Esophagus (tissue), 2 donors: ENCODE measurements around the gene KRTAP6-2. TPM values are rescaled to one million over a fixed set of nuclear protein-coding genes. Genes with fewer than 3 reads are reported as not detected.

Source experiments
- H3K27ac ChIP-seq, 2 donors: one replicate each; pipeline ENCODE4 v1.5.1; 2013; ENCODE audit warnings: low read depth in 2 of 2, mild to moderate bottlenecking in 2 of 2, inconsistent platforms in 1 of 2, low read length in 1 of 2, moderate library complexity in 1 of 2
- H3K27me3 ChIP-seq, 2 donors: one replicate each; pipeline ENCODE4 v1.6.1; 2013; ENCODE audit warnings: low read length in 2 of 2, control low read depth in 1 of 2, mild to moderate bottlenecking in 1 of 2; ENCODE audit not compliant: insufficient read depth in 2 of 2, control insufficient read depth in 1 of 2
- H3K36me3 ChIP-seq, 2 donors: one replicate each; pipeline ENCODE4 v1.6.1; 2013; ENCODE audit warnings: low read length in 1 of 2; ENCODE audit not compliant: control insufficient read depth in 2 of 2, insufficient read depth in 2 of 2
- H3K4me1 ChIP-seq, 2 donors: one replicate each; pipeline ENCODE4 v1.6.1; 2013; ENCODE audit warnings: low read length in 1 of 2; ENCODE audit not compliant: control insufficient read depth in 2 of 2, insufficient read depth in 2 of 2
- H3K4me3 ChIP-seq, 2 donors: one replicate each; pipeline ENCODE4 v1.5.1; 2013; ENCODE audit warnings: low read length in 2 of 2, mild to moderate bottlenecking in 2 of 2, low read depth in 1 of 2, moderate library complexity in 1 of 2
- H3K9me3 ChIP-seq, 2 donors: one replicate each; pipeline ENCODE4 v1.6.1; 2013; ENCODE audit warnings: mild to moderate bottlenecking in 2 of 2, low read depth in 1 of 2, low read length in 1 of 2, moderate library complexity in 1 of 2; ENCODE audit not compliant: control insufficient read depth in 2 of 2, insufficient read depth in 1 of 2
- WGBS, 2 donors: extraction: QIAGEN DNeasy Blood & Tissue Kit; methylation state at CpG; one replicate each; pipeline ENCODE4 v1.1.7; 2013; 5-methylcytosine and 5-hydroxymethylcytosine counted together
- polyA plus RNA-seq, 2 donors: library from polyadenylated mRNA; stranded (reverse); fragments of 200-250 nt; gene quantifications; one replicate each; pipeline ENCODE4 v1.2.3, GENCODE V29; 2013
- donor health status: healthy with polysubstance abuse.
- donor health status: Bipolar disorder and iron deficiency.

The KRTAP6-2 gene
- polyA plus RNA-seq, 2 donors: not detected

DNA sequence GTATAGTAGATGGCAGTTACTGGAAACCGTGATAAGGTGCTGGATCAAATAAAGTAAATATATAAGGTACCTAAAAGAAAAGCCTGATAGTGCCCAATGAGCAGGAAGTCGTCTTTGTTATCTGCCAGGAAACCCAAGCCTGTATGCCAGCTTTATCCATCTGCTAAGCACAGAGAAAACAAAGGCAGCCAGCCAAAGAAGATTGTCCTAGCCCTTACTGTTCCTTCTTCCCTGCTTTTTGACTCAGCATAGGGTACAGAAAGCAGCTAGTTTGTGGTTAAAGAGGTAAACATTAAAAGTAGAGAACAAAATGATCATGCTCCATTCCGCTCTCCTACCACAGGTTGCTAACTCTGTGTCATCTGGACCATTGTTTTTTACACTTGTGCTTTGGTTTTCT, 18.6 kb downstream of the KRTAP6-2 start:
- no peak overlapping the region for H3K27ac ChIP-seq
- no peaks in the 10 kb centered on the region for H3K36me3 ChIP-seq
- H3K27me3 ChIP-seq: no peaks in the 10 kb centered on the region
- no peaks in the 10 kb centered on the region for H3K9me3 ChIP-seq
- H3K4me1 ChIP-seq: no peaks in the 10 kb centered on the region
- H3K4me3 ChIP-seq: no peak overlapping the region
- WGBS, 2 donors: 49 to 53% methylated on average over 3 of the region's 3 CpGs

DNA sequence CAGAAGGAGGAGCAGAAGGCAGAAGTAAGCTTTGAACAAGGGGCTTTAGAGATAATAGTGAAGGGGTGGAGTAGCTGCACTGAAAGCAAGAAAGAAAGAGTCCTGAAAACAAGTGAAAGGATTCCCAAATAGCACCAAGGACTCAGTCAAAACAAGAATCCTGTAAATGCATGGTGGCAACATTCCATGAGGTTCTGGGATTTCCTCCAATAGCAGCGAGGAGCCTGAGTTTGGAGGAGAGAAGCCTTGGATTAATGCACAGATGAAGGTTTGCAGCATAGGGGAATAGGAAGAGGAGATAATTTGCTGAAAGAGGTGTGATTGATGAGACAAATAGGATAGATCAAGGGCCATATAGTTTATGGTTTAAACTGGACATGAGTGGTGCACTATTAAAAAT, 19.4 kb downstream of the KRTAP6-2 start:
- no peaks in the 10 kb centered on the region for H3K4me1 ChIP-seq
- WGBS, 2 donors: 34 to 50% methylated on average over 1 of the region's 1 CpG
- H3K27ac ChIP-seq: no peak overlapping the region
- no peaks in the 10 kb centered on the region for H3K36me3 ChIP-seq
- no peaks in the 10 kb centered on the region for H3K27me3 ChIP-seq
- H3K9me3 ChIP-seq: no peaks in the 10 kb centered on the region
- no peak overlapping the region for H3K4me3 ChIP-seq

DNA sequence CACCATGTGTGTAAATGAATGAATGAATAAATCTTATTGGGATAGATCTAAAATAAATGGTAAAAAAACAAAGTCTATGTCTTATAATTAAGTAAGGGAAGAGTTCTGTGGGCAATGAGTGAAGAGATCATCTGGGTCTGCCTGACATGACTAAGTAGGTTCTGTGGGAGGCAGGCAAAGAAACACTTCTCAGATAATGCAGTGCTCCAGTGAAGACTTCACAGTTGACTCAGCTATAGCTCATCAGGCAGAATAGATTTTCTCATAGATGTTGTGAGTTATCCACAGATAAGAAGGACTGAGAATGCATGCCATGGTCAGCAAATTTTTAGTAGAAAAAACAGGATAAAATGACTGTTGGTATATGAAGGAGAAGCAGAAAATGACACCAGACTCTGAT, 20.9 kb downstream of the KRTAP6-2 start:
- Histone ChIP-seq H3K27me3 (no peaks in the 10 kb centered on the region), H3K4me3 (no peak overlapping the region), H3K36me3 (no peaks in the 10 kb centered on the region), H3K27ac (no peak overlapping the region), H3K9me3 (no peaks in the 10 kb centered on the region), H3K4me1 (no peaks in the 10 kb centered on the region)

DNA sequence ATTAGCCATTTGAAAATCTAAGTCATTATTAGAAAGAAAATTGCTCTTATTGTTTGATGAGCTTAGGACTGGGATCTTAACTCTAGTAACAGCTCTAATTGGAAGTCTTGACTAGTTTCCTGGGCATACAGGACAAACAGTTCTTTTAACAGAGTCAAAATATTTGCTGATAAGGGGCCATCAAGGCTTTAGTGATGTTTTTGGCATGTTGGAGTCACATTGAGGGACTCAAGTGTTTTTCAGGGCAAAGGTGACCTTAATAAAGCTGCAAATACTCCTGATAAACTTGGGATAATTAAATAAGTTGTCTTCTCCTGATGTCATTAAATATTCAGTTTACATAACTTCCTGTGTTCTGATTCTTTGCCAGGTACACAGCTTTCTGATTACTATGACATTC, 31.1 kb downstream of the KRTAP6-2 start:
- H3K36me3 ChIP-seq: no peaks in the 10 kb centered on the region
- no peaks in the 10 kb centered on the region for H3K4me1 ChIP-seq
- H3K9me3 ChIP-seq: no peaks in the 10 kb centered on the region
- no peak overlapping the region for H3K4me3 ChIP-seq
- no peak overlapping the region for H3K27ac ChIP-seq
- no peaks in the 10 kb centered on the region for H3K27me3 ChIP-seq

DNA sequence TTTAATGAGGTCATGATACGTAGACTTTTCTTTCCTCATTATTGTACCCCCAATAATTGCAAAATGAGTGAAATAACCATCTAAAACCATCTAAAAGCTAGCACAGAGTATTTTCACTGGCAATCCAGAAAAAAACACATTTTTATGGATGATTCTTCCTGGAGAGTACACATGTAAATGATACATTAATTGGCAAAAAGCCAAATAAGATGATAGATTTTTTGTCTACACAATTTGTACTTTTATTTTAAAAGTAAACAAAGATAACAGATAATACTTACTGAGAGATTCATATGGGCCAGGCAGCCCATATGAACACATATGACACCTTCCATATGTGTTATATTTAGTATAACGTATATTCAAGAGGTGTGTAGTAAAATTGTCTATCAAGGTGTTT, 35.1 kb downstream of the KRTAP6-2 start:
- Histone ChIP-seq H3K4me3 (no peak overlapping the region), H3K27me3 (no peaks in the 10 kb centered on the region), H3K36me3 (no peaks in the 10 kb centered on the region), H3K27ac (no peak overlapping the region), H3K9me3 (no peaks in the 10 kb centered on the region), H3K4me1 (no peaks in the 10 kb centered on the region)
- 86 to 88% methylated on average over 2 of the region's 2 CpGs for WGBS, 2 donors

DNA sequence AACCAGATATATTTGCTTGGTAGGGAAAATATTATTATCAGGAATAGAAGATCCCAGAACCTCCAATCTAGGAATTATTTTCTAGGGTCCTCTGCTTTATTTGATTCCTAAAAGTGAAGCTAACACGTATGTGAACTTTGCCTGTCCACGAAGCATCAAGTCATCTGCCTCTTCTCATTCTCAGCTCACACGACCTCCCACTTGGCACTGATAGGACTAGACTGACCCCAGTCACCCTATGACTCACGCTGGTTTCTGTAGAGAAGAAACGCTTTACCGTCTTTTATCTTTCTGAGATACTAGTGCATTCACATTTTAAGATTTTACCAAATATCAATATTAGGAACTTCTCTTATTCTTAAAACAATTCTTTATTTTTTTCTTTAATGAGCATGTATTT, 35.6 kb downstream of the KRTAP6-2 start:
- 69 to 71% methylated on average over 6 of the region's 6 CpGs for WGBS, 2 donors
- Histone ChIP-seq H3K27ac (no peak overlapping the region), H3K4me1 (no peaks in the 10 kb centered on the region), H3K36me3 (no peaks in the 10 kb centered on the region), H3K27me3 (no peaks in the 10 kb centered on the region), H3K4me3 (no peak overlapping the region), H3K9me3 (no peaks in the 10 kb centered on the region)

DNA sequence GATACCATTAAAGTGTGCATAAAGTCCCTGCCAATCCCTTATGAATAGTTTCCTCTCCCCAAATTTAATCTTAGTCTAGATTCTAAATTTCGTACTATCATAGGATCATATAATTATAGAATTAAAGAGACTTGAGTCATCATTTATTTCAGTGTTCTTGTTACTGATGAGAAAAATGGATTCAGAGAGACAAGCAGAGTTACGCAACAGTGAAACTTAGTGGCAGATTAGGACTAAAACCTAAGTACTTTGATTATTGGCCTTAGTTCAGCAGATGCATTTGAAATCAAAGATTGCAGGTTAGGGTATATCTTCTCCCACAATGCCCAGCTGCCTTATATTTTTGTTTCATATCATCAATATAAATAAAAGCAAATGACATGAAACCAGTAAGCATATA, 36.7 kb downstream of the KRTAP6-2 start:
- no peaks in the 10 kb centered on the region for H3K9me3 ChIP-seq
- whole genome bisulfite sequencing, 2 donors: 81 to 85% methylated on average over 2 of the region's 2 CpGs
- no peaks in the 10 kb centered on the region for H3K4me1 ChIP-seq
- no peaks in the 10 kb centered on the region for H3K27me3 ChIP-seq
- H3K36me3 ChIP-seq: no peaks in the 10 kb centered on the region
- H3K27ac ChIP-seq: no peak overlapping the region
- H3K4me3 ChIP-seq: no peak overlapping the region

DNA sequence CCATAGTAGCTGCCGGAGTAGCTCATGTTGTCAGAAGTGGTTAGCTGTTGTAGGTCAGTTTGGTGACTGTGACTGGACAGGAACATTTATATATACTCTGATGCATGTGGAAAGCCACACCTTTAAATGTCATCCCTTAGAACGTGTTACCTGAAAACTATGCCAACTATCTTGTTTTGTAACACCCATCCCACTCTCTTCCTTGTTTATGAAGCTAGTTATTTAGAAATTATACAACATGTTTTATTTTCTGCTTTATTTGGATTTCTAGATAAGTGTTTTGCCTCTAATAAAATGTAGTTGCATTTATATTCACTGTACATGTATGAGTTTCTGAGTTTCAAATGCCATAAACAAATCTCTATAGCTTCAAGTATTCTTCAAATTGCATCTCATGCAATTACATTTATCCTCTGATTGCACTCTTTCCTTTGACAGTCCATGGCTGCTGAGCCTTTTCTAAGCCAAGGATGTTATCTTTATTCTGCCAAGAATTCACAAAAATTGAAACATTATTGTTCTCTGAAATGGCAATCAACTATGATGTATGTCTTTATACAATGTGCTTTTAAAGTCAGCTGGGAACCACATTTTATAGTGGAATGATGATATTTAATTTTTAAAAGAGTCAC, 37.3 kb downstream of the KRTAP6-2 start, which contains the start of gene KRTAP19-7:
Gene KRTAP19-7 (minus strand): TSS at position 51 of the 632 bp plus-strand sequence. CDS start 25 bp downstream, at position 26.
- Histone ChIP-seq H3K27ac (no peak within 1 kb of the TSS), H3K36me3 (no peaks in the 10 kb centered on the region), H3K4me3 (no peak within 1 kb of the TSS), H3K4me1 (no peaks in the 10 kb centered on the region), H3K9me3 (peaks cover 0 to 2% of the 10 kb centered on the region in 2 donors), H3K27me3 (no peaks in the 10 kb centered on the region)
- 59 to 70% methylated on average over 2 of the region's 2 CpGs for WGBS, 2 donors

DNA sequence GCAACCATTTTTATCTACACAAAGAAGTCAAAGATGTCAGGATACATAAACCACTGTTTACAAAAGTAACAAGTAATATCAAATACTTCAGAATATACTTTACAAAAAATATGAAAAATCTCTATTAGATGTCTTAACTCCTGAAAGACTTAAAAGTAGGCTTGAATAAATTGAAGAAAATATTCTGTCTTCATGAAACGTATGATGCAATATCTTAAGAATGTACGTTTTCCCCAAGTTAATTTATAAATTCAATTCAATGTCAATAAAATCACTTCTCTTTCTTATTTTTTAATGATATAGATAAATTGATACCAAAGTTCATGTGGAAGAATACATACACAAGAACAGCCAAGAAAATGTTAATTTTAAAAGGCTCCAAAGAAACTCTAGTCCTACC, 43.6 kb downstream of the KRTAP6-2 start:
- no peaks in the 10 kb centered on the region for H3K36me3 ChIP-seq
- H3K4me3 ChIP-seq: no peak overlapping the region
- no peaks in the 10 kb centered on the region for H3K27me3 ChIP-seq
- WGBS, 2 donors: 68 to 87% methylated on average over 2 of the region's 2 CpGs
- peaks cover 2% of the 10 kb centered on the region in 2 donors for H3K9me3 ChIP-seq
- H3K27ac ChIP-seq: no peak overlapping the region
- no peaks in the 10 kb centered on the region for H3K4me1 ChIP-seq

DNA sequence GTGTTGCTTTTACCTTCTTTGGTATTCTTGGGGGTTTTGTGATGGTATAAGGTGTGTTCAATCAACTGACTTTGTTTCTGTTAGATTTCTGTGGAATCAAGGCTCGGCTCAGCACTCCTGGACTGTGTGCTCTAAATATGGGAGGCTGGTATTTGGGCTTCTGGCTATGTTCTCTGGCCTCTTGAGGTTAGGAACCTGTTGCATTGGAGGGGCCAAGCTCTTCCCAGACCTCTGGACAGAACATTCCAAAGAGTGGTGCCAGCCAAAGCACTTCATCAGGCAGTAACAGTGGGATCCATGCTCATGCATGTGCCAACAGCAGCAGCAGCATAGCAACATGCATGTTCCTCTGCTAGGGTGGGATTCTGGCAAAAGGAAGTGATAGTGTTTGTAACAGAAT, 45.9 kb downstream of the KRTAP6-2 start:
- Histone ChIP-seq H3K27ac (no peak overlapping the region), H3K9me3 (peaks cover 2% of the 10 kb centered on the region in 2 donors), H3K4me3 (no peak overlapping the region), H3K36me3 (no peaks in the 10 kb centered on the region), H3K27me3 (no peaks in the 10 kb centered on the region), H3K4me1 (no peaks in the 10 kb centered on the region)
- 40 to 50% methylated on average over 1 of the region's 1 CpG for whole genome bisulfite sequencing, 2 donors
